Caco-2 (cell line): Measurements from ENCODE around the gene SLAMF6. TPM values are rescaled to one million over a fixed set of nuclear protein-coding genes. Genes with fewer than 3 reads are reported as not detected.

Experiments
- Bru-seq: library from RNA; stranded (reverse); fragments of 400-500 nt; gene quantifications from one replicate; lab custom pipeline; 2021; lab: Mats Ljungman, UMichigan
- BruChase-seq, 2 experiments: library from RNA; stranded (reverse); fragments of 400-500 nt; gene quantifications; one replicate each; lab custom pipeline; 2021; lab: Mats Ljungman, UMichigan
- BruUV-seq: library from RNA; stranded (reverse); fragments of 400-500 nt; replicated peaks from 2 replicates; lab custom pipeline; 2021; lab: Mats Ljungman, UMichigan
- CTCF ChIA-PET: fragments of 300-600 bp; sonication (Branson Sonifier 250); formaldehyde crosslinking; loops from one replicate; lab custom pipeline; 2022; ENCODE audit warnings: antibody characterized with exemption; lab: Charles Lee
- POLR2A ChIA-PET: fragments of 300-600 bp; sonication (Branson Sonifier 250); formaldehyde crosslinking; loops from one replicate; lab custom pipeline; 2022; ENCODE audit warnings: antibody characterized with exemption; lab: Charles Lee
- DNase-seq, 2 experiments: peaks; one replicate each; pipeline versions ENCODE4 v3.0.0 to v3.0.0-alpha.2; 2020 to 2022
- H3K27me3 ChIP-seq: replicated peaks from 2 replicates; pipeline ENCODE4 v1.6.0; 2011; ENCODE audit warnings: low read length; ENCODE audit not compliant: control insufficient read depth, insufficient read depth
- H3K36me3 ChIP-seq: 2 replicates; pipeline ENCODE4 v1.5.1; 2011; ENCODE audit warnings: low read length; ENCODE audit not compliant: control insufficient read depth, insufficient read depth
- H3K4me1 ChIP-seq: fragments of 250-450 bp; sonication (Bioruptor Pico); 2 replicates; pipeline ENCODE4 v1.5.1; 2020; ENCODE audit warnings: mild to moderate bottlenecking
- H3K4me3 ChIP-seq: 2 replicates; pipeline ENCODE4 v1.5.1; 2011; ENCODE audit warnings: low read depth, mild to moderate bottlenecking, control low read depth, low read length
- H3K9me3 ChIP-seq: fragments of 250-450 bp; sonication (Bioruptor Pico); 2 replicates; pipeline ENCODE4 v1.5.1; 2020; ENCODE audit warnings: mild to moderate bottlenecking, moderate library complexity
- H3K27ac Mint-ChIP-seq: one replicate; pipeline ENCODE4 v1.8.0; 2022; ENCODE audit warnings: mixed read lengths; ENCODE audit not compliant: unreplicated experiment
- H3K27me3 Mint-ChIP-seq: one replicate; pipeline ENCODE4 v1.8.0; 2022; ENCODE audit warnings: mixed read lengths; ENCODE audit not compliant: insufficient read depth, unreplicated experiment
- H3K36me3 Mint-ChIP-seq: one replicate; pipeline ENCODE4 v1.8.0; 2022; ENCODE audit warnings: mild to moderate bottlenecking, mixed read lengths; ENCODE audit not compliant: insufficient read depth, unreplicated experiment
- H3K4me1 Mint-ChIP-seq: one replicate; pipeline ENCODE4 v1.8.0; 2022; ENCODE audit warnings: low read depth, mixed read lengths; ENCODE audit not compliant: unreplicated experiment
- H3K4me3 Mint-ChIP-seq: one replicate; pipeline ENCODE4 v1.8.0; 2022; ENCODE audit warnings: mild to moderate bottlenecking, moderate library complexity, mixed read lengths; ENCODE audit not compliant: unreplicated experiment
- H3K9me3 Mint-ChIP-seq: one replicate; pipeline ENCODE4 v1.8.0; 2022; ENCODE audit warnings: mixed read lengths; ENCODE audit not compliant: unreplicated experiment
- CTCF ChIP-seq, 2 experiments: fragments of 200-600 bp in 1 of 2; IDR thresholded peaks; 1 replicate in 1 of 2; 2 replicates in 1 of 2; pipeline versions ENCODE4 v1.5.1 to v1.8.0; 2011 to 2022; ENCODE audit warnings: antibody characterized with exemption in 1 of 2, control low read depth in 1 of 2, inconsistent platforms in 1 of 2, low read depth in 1 of 2, low read length in 1 of 2, mild to moderate bottlenecking in 1 of 2, moderate library complexity in 1 of 2; ENCODE audit not compliant: insufficient read depth in 1 of 2, severe bottlenecking in 1 of 2, unreplicated experiment in 1 of 2
- intact Hi-C: fragments of 100-400 bp; cut with micrococcal nuclease; formaldehyde crosslinking; loops from one replicate; pipeline ENCODE4 v1.10.0; 2022; ENCODE audit not compliant: unreplicated experiment
- long read RNA-seq: library from polyadenylated mRNA; stranded (forward); transcript quantifications from one replicate; pipeline ENCODE4 v2.0.0, GENCODE V29; 2022
- total RNA-seq: library from RNA; stranded (reverse); gene quantifications from 2 replicates; pipeline ENCODE4 v1.2.3, GENCODE V29; 2022

The SLAMF6 gene
- not detected in 2 replicates for total RNA-seq
- percentile 5 among the genes with signal in this experiment for Bru-seq, nascent RNA
- percentile 2 among the genes with signal in this experiment for BruChase-seq, experiment 1, labeled RNA remaining after a 2-hour chase
- BruChase-seq, experiment 2, labeled RNA remaining after a 6-hour chase, result percentile 3 among the genes with signal in this experiment
- long read RNA-seq, result 0 reads

- Histone ChIP-seq H3K27me3 (no peaks in the 10 kb centered on the region), H3K4me3 (no peak within 1 kb of the TSS), H3K36me3 (no peaks in the 10 kb centered on the region), H3K4me1 (no peaks in the 10 kb centered on the region), H3K9me3 (no peaks in the 10 kb centered on the region)
- Mint-ChIP-seq H3K27me3 (peaks cover 4% of the 10 kb centered on the region), H3K4me3 (no peak within 1 kb of the TSS), H3K9me3 (peaks cover 11% of the 10 kb centered on the region), H3K36me3 (no peaks in the 10 kb centered on the region), H3K4me1 (peaks cover 12% of the 10 kb centered on the region), H3K27ac (no peak within 1 kb of the TSS)
- POLR2A ChIA-PET, result no interaction called here
- intact Hi-C loops, result no loop called here
- no peak for TF ChIP-seq CTCF (IDR thresholded peaks at IDR 0.05; ENCODE audit: insufficient read depth in 1 of 2, low read depth in 1 of 2, low read length in 1 of 2, severe bottlenecking in 1 of 2, unreplicated experiment in 1 of 2)
- no peak for DNase-seq
- BruUV-seq, result no TSS peak
- CTCF ChIA-PET, result no interaction called here
Observed at GRCh38 chr1:160522622-160523345, at the start of gene SLAMF6. Gene SLAMF6, minus strand, starts transcription at chr1:160523255. Its CDS starts 63 bp downstream, at chr1:160523192.

- no peak for TF ChIP-seq CTCF (IDR thresholded peaks at IDR 0.05; ENCODE audit: insufficient read depth in 1 of 2, low read depth in 1 of 2, low read length in 1 of 2, severe bottlenecking in 1 of 2, unreplicated experiment in 1 of 2)
- Mint-ChIP-seq H3K36me3 (no peaks in the 10 kb centered on the region), H3K27me3 (peaks cover 24% of the 10 kb centered on the region), H3K9me3 (no peaks in the 10 kb centered on the region), H3K4me3 (no peak overlapping the region), H3K27ac (no peak overlapping the region), H3K4me1 (no peaks in the 10 kb centered on the region)
- Histone ChIP-seq H3K27me3 (no peaks in the 10 kb centered on the region), H3K4me3 (no peak overlapping the region), H3K9me3 (no peaks in the 10 kb centered on the region), H3K4me1 (no peaks in the 10 kb centered on the region), H3K36me3 (no peaks in the 10 kb centered on the region)
- POLR2A ChIA-PET, result interaction anchor here (0.6 kb wide), 1 partner anchor 8 kb away, joined by 6 read pairs; no protein-coding TSS in a partner anchor
- DNase-seq, result no peak
- intact Hi-C loops, result no loop called here
- CTCF ChIA-PET, result no interaction called here
- BruUV-seq, result no TSS peak
Observed at GRCh38 chr1:160570840-160571239, 47.8 kb upstream of the SLAMF6 start.

- H3K9me3 Mint-ChIP-seq, result no peaks in the 10 kb centered on the region
- H3K27me3 Mint-ChIP-seq, result peaks cover 25% of the 10 kb centered on the region
- H3K4me1 Mint-ChIP-seq, result no peaks in the 10 kb centered on the region
- no peak overlapping the region for H3K27ac Mint-ChIP-seq
- H3K4me3 ChIP-seq, result no peak overlapping the region
- H3K36me3 ChIP-seq, result no peaks in the 10 kb centered on the region
- no TSS peak for BruUV-seq
- H3K4me1 ChIP-seq, result no peaks in the 10 kb centered on the region
- ChIA-PET CTCF (no interaction called here), POLR2A (no interaction called here)
- no peaks in the 10 kb centered on the region for H3K9me3 ChIP-seq
- intact Hi-C loops, result no loop called here
- H3K27me3 ChIP-seq, result no peaks in the 10 kb centered on the region
- no peak overlapping the region for H3K4me3 Mint-ChIP-seq
- H3K36me3 Mint-ChIP-seq, result no peaks in the 10 kb centered on the region
- DNase-seq, result no peak
- TF ChIP-seq CTCF (IDR thresholded peaks at IDR 0.05; ENCODE audit: insufficient read depth in 1 of 2, low read depth in 1 of 2, low read length in 1 of 2, severe bottlenecking in 1 of 2, unreplicated experiment in 1 of 2), result no peak
Observed at GRCh38 chr1:160569806-160570205, 46.8 kb upstream of the SLAMF6 start.
